Heart left ventricle (tissue), 16 donors: ENCODE measurements around the gene BBS10. TPM values are rescaled to one million over a fixed set of nuclear protein-coding genes. Genes with fewer than 3 reads are reported as not detected.

Experiments
- ATAC-seq, 4 donors: fragments of 200-7000 bp; cut with Tn5 transposase; one replicate each; pipeline ENCODE4 v1.9.1; 2020 to 2022; ENCODE audit warnings: moderate library complexity in 4 of 4, mild to moderate bottlenecking in 3 of 4, moderate number of reproducible peaks in 1 of 4
- DNase-seq, 5 donors: peaks; one replicate each; pipeline ENCODE4 v3.0.0-alpha.2; 2020
- H3K27ac ChIP-seq, 12 donors: fragments of 200-600 bp; sonication (generic) in 4 of 12; one replicate each; pipeline versions ENCODE4 v1.5.0 to v1.8.0; 2016 to 2022; ENCODE audit warnings: mild to moderate bottlenecking in 2 of 12
- H3K27me3 ChIP-seq, 9 donors: fragments of 200-600 bp; sonication (generic) in 2 of 9; one replicate each; pipeline versions ENCODE4 v1.5.1 to v1.8.0; 2016 to 2022; ENCODE audit warnings: mild to moderate bottlenecking in 3 of 9
- H3K36me3 ChIP-seq, 9 donors: fragments of 200-600 bp; sonication (generic) in 2 of 9; one replicate each; pipeline versions ENCODE4 v1.5.0 to v1.8.0; 2018 to 2022; ENCODE audit warnings: mild to moderate bottlenecking in 2 of 9
- H3K4me1 ChIP-seq, 12 donors: fragments of 200-600 bp; sonication (generic) in 4 of 12; one replicate each; pipeline versions ENCODE4 v1.5.0 to v1.8.0; 2016 to 2022; ENCODE audit warnings: mild to moderate bottlenecking in 3 of 12
- H3K4me3 ChIP-seq, 12 donors: fragments of 200-600 bp; sonication (generic) in 4 of 12; one replicate each; pipeline versions ENCODE4 v1.5.0 to v1.8.0; 2017 to 2022; ENCODE audit warnings: mild to moderate bottlenecking in 9 of 12, moderate library complexity in 4 of 12
- H3K9me3 ChIP-seq, 12 donors: fragments of 200-600 bp; sonication (generic) in 4 of 12; one replicate each; pipeline versions ENCODE4 v1.5.0 to v1.8.0; 2016 to 2022; ENCODE audit warnings: mild to moderate bottlenecking in 1 of 12
- CTCF ChIP-seq, 12 donors: fragments of 200-600 bp; sonication (generic) in 4 of 12; IDR thresholded peaks; one replicate each; pipeline versions ENCODE4 v1.5.0 to v1.8.0; 2018 to 2022; ENCODE audit warnings: antibody characterized with exemption in 12 of 12, mild to moderate bottlenecking in 5 of 12
- POLR2A ChIP-seq, 2 donors: fragments of 450-650 bp; IDR thresholded peaks; one replicate each; pipeline ENCODE4 v1.6.1; 2017; ENCODE audit warnings: antibody characterized with exemption in 2 of 2, mild to moderate bottlenecking in 2 of 2, moderate library complexity in 2 of 2
- WGBS, 4 donors: extraction: QIAGEN DNeasy Blood & Tissue Kit in 2 of 4; methylation state at CpG; one replicate each; pipeline versions ENCODE4 v1.1.5 to v1.1.7; 2013 to 2018; 5-methylcytosine and 5-hydroxymethylcytosine counted together
- intact Hi-C, 10 donors: fragments of 100-400 bp; cut with DNase I; formaldehyde crosslinking; loops; one replicate each; pipeline versions ENCODE4 v1.11.1 to v1.14.2; 2022
- polyA plus RNA-seq, 2 donors: library from polyadenylated mRNA; stranded (reverse); fragments of 200-250 nt; gene quantifications; one replicate each; pipeline ENCODE4 v1.2.3, GENCODE V29; 2013
- total RNA-seq, 9 donors: library from RNA; depleted of rRNA in 2 of 9; stranded (reverse); fragments of >200 nt in 2 of 9; fragmentation: NEBNext Ultra II Directional in 3 of 9; extraction: Animal tissue kit (Norgen Biotek cat#: 25700) in 3 of 9; gene quantifications; one replicate each; pipeline versions ENCODE4 v1.1.0 to v1.2.4, GENCODE V29; 2016 to 2023
- donor health status: ischemic (EF 13 %, LVEDD 7.1; RV severe dilation, severe dysfunction).
- donor health status: healthy with polysubstance abuse.
- donor health status: DM: no; HTN: yes; CAD: no.
- donor health status: DM: no; HTN: no; CAD: no.
- donor health status: ischemic (EF 25% LVEDD 6.9; RV normal size, moderate dysfunction).
- donor health status: ischemic (EF 25% LVEDD 5.7; RV mildly dilated, moderate dysfunction).
- donor health status: healthy.
- donor health status: DM: yes; HTN: yes; CAD: no.
- donor health status: ischemic (EF 35%, LVEDD 5.7; RV mildly dilated, moderate dysfunction).
- donor health status: nonischemic (EF 11% LVEDD 7.7; RV severe dilation, severe dysfunction).
- donor health status: DM: yes; HTN: yes; CAD: no.
- donor health status: PGD.
- donor health status: ischemic (EF 29% LVEDD 5.4; RV normal size, mild dysfunction).
- donor health status: nonischemic (EF 23%, LVEDD 6.1; RV moderate dilation, normal function).

The BBS10 gene
- total and polyA plus RNA-seq, 11 donors, result 4.5 to 13.4 (median 8.3) TPM

- DNase-seq, result no peak
- intact Hi-C loops, result no loop called here
These were observed 48.5 kb downstream of the BBS10 start for GRCh38 chr12:76299536-76300296.

More at GRCh38 chr12:76299536-76300296, 48.5 kb downstream of the BBS10 start:
- Histone ChIP-seq H3K27ac (no peak overlapping the region), H3K36me3 (no peaks in the 10 kb centered on the region), H3K4me1 (no peaks in the 10 kb centered on the region), H3K4me3 (no peak overlapping the region), H3K27me3 (no peaks in the 10 kb centered on the region), H3K9me3 (no peaks in the 10 kb centered on the region)
- WGBS, 4 donors, result 47 to 56% (median 50%) methylated on average over 5 of the region's 5 CpGs
- ATAC-seq, result no peak
- TF ChIP-seq CTCF (IDR thresholded peaks at IDR 0.05) (no peak), POLR2A (IDR thresholded peaks at IDR 0.05) (no peak)

Other genes starting within 250 kb of the BBS10 start
- 10 to 100 TPM; 27.9 to 58.7 (median 46.4) TPM for gene OSBPL8, start 211.4 kb upstream of the BBS10 start, total RNA-seq
- 10 to 100 TPM in 1 of 2 donors, 1 to 10 TPM in 1; 4.5 to 20.7 TPM for gene OSBPL8, start 211.4 kb upstream of the BBS10 start, polyA plus RNA-seq